ENCODE measurements around the gene SMIM31.

Gene SMIM31

GRCh38 chr4:164789047-164789446 lies 35.1 kb downstream of the SMIM31 start:
- no peak for DNase-seq

DNA sequence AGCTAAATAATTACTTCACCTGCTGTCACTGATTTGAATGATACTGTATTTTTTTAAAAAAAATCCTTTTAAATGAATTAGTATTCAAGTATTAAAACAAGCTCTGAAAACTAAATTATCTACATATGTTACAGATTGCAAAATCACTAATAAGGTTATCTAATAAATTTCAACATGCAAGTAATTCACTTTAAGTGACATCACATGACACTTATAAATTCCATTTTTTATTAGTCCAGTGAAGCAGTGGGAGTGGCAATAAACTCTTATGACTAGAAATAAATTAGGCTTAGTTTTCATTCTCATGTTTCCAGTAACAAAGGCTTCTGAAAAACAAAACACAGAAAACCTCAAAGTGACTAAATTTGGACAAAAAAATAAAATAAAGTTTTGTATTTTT lies 36.3 kb downstream of the SMIM31 start:
- DNase-seq, result no peak

GRCh38 chr4:164799410-164799809 lies 45.5 kb downstream of the SMIM31 start:
- no peak for DNase-seq

DNA sequence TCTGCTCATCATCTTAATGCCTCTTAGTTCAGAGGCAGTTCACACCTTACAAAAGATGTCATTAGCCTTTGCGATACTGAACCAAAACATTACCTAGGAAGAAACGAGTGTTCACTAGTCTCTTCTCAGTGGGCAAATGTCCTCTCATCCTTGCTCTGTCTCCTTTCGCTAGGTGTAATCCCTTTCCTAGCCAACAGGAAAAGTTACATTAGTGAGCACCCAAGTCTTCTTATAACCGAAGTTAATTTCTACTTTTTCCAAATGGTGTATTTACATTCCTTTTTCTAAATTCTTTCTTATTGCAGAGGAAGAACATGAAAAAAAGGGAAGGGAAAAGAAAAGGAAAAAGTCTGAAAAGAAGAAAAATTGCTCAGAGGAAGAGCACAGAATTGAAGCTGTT lies 46.9 kb downstream of the SMIM31 start:
- DNase-seq, result no peak

- no peak for DNase-seq
Measured at GRCh38 chr4:164802301-164802901, 48.5 kb downstream of the SMIM31 start.

DNA sequence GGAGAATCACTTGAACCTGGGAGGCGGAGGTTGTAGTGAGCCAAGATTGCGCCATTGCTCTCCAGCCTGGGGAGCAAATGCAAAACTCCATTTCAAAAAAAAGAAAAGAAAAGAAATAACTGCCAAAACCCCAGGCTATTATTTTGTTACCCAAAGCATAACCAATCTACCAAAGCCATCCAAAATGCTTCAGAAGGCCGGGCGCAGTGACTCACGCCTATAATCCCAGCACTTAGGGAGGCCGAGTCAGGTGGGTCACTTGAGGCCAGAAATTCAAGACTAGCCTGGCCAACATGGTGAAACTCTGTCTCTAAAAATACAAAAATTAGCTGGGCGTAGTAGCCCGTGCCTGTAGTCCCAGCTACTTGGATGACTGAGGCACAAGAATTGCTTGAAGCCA lies 49.8 kb downstream of the SMIM31 start:
- DNase-seq, result no peak

DNA sequence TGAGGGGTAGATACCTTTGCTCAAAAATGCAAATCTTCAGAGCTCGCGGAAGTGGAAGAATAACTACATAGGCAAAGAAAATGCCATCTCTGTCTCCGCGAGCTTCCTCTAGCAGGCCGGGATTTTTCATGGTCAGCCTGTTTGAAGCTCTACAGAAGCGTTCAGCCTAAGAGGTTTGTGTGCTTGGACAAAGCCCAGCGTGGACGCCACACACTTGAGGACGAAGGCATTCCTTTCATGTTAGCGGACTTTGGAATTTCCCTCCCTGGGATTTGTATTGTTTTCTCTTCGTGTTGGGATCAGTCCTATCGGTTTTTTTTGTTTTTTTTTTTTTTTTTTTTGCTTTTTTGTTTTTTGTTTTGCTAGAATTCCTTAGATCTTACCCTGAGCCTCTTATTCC lies 53.7 kb downstream of the SMIM31 start:
- no peak for DNase-seq

DNA sequence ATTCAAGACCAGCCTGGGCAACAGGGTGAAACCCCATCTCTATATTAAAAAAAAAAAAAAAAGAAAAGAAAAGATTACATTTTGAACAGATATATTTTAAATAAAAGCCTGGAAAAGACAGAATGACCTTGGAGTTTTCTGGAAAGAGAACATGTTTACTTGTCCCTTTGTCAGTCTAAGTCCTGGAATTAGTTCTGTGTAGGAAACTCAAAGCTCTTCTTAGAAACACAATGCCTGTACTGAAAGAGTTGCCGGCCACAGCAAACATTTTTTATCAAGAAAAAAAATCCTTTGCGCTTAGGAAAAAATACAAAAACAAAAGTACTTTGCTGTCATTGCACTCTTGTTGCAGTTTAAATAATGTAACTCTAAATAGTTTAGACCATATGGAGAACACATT lies 59.6 kb downstream of the SMIM31 start:
- DNase-seq, result no peak

DNA sequence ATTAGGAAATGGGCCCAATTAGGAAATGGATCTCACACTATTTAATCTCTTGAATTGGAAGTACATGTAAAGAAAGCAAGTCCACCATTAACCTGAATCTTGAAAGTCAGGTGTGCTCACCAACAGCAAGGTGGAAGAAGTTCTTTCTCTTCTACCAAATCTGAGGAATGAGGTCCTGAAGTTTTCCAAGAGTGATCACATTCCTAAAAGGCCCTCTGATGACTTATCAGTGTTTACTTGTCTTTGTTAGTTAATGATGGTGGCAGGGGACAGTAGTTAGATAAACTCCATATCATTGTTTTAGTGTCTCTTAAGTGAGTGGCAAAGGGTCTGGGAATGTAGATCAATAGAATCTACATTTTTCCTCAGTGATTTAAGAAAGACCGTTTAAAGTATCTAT lies 61.8 kb downstream of the SMIM31 start:
- no peak for DNase-seq

GRCh38 chr4:164819366-164819765 lies 65.4 kb downstream of the SMIM31 start:
- no peak for DNase-seq

DNA sequence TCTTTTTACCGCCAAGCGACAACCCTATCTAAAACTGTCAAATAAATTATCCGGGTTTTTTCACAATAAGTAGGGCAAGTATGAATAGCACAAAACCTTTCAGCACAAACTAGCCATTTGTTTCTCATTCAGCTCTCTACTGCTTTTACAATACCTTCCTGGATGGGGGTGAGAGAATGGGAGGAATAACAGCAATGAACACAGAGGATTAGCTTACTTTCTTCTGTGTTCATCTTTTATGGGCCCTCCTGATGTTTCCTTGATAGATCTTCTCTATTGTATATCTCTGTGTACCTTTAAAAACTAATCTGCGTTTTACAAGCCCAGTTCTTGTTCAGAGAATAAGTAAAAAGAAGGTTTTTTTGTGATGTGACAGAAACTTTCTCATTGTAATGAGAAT lies 67.8 kb downstream of the SMIM31 start:
- DNase-seq, result no peak

DNA sequence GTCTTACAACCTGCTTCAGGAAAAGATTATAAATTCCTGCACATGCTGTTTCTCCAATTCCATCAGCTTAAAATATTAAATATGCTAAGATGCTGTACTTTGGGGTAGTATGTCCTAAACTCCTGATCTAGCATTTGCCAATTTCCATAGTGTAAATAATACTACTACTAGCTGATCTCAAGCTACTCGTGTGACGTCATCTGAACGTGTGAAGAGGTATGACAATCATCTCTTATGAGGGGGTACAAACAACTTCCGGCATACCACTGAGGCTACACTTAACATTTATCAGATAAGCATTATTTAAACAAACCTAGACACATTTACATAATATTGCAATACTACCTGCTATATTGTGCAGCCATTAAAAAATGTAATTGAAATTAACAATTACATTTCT lies 70.7 kb downstream of the SMIM31 start:
- no peak for DNase-seq

- no peak for DNase-seq
Measured at GRCh38 chr4:164828955-164829354, 75.0 kb downstream of the SMIM31 start.

GRCh38 chr4:164846566-164846965 lies 92.6 kb downstream of the SMIM31 start:
- peak in 1 of 2 experiments; percentile 29 for DNase-seq

DNA sequence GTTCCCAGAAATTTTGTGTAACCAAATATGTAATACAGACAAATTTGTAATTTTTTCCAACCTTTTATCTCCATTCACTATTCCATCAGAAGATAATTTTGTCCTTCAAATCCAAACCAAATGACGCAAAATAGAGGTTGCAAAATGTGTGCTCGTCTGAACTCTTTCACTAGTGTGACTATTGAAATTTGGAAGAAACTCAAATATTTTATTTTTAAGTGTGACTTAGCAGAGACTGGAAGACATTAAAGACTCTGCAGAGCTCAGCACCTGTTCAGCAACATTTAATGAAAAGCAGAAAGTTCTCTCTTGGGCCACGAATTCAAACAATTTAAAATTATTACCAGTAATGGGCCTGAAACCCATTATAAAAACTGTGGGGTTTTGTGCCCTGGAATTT lies 93.1 kb downstream of the SMIM31 start:
- no peak for DNase-seq

DNA sequence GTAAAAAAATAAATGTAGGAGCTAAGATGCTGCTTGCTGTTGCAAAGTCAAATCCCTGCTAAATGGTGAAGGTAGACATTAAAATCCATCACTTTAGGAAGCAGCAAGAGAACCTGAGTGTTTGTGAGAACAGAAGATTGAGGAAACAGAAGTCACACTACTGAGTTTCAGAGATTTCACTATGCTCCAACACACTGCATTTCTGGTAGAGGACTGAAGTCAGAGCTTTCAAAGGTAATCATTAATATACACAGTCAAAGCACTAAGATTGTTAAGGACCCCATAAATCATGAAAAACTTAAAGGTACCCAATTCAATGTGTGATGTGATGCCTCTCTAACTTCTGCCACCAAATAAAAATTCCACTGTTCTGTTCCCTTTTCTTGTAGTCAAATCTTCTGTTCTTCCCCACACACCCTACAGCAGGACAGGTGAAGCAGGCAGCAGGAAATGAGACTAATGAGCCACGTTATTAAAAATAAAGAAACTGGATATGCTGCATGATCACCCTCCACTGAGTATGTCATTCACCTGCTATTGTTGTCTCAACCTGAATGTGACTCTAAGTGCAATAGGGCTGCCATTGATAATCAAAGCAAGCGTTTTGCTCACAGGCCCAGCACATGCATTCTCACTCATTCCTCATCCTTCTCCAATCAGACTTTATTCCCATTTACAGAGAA lies 94.2 kb downstream of the SMIM31 start:
- peak; percentile 42 to 53 for DNase-seq
